ENCODE results near the gene STK38.

The STK38 gene

GRCh38 chr6:36519352-36519751 lies 27.9 kb downstream of the STK38 start:
- no peak for DNase-seq (ENCODE audit: extremely low read depth, low read depth)
- no peak for TF ChIP-seq CTCF (IDR thresholded peaks at IDR 0.05; ENCODE audit: low read depth, low read length)

GRCh38 chr6:36517408-36517807 lies 29.9 kb downstream of the STK38 start:
- DNase-seq (ENCODE audit: extremely low read depth, low read depth), result no peak
- no peak for TF ChIP-seq CTCF (IDR thresholded peaks at IDR 0.05; ENCODE audit: low read depth, low read length)

GRCh38 chr6:36516988-36517387 lies 30.3 kb downstream of the STK38 start:
- TF ChIP-seq CTCF (IDR thresholded peaks at IDR 0.05; ENCODE audit: low read depth, low read length), result no peak
- DNase-seq (ENCODE audit: extremely low read depth, low read depth), result no peak

GRCh38 chr6:36516559-36516958 lies 30.7 kb downstream of the STK38 start:
- TF ChIP-seq CTCF (IDR thresholded peaks at IDR 0.05; ENCODE audit: low read depth, low read length), result no peak
- no peak for DNase-seq (ENCODE audit: extremely low read depth, low read depth)

GRCh38 chr6:36515844-36516243 lies 31.4 kb downstream of the STK38 start:
- TF ChIP-seq CTCF (IDR thresholded peaks at IDR 0.05; ENCODE audit: low read depth, low read length), result no peak
- DNase-seq (ENCODE audit: extremely low read depth, low read depth), result no peak

- DNase-seq (ENCODE audit: extremely low read depth, low read depth), result no peak
- TF ChIP-seq CTCF (IDR thresholded peaks at IDR 0.05; ENCODE audit: low read depth, low read length), result no peak
These were observed 32.5 kb downstream of the STK38 start for GRCh38 chr6:36514554-36515456.

- TF ChIP-seq CTCF (IDR thresholded peaks at IDR 0.05; ENCODE audit: low read depth, low read length), result no peak
- DNase-seq (ENCODE audit: extremely low read depth, low read depth), result no peak
These were observed 36.9 kb downstream of the STK38 start for GRCh38 chr6:36510365-36510764.

All from AG09319 (cell line).